Mesothelial cell of epicardium (in vitro differentiated cells): Measurements from ENCODE around the gene NFKB1. TPM values are rescaled to one million over a fixed set of nuclear protein-coding genes. Genes with fewer than 3 reads are reported as not detected.

Experiments
- DNase-seq, 2 experiments: peaks; one replicate each; pipeline ENCODE4 v3.0.0; 2021; ENCODE audit warnings: low spot score in 2 of 2; ENCODE audit not compliant: unreplicated experiment in 2 of 2
- H3K27ac Mint-ChIP-seq: 2 replicates; pipeline ENCODE4 v1.8.0; 2021; ENCODE audit warnings: mixed read lengths
- H3K27me3 Mint-ChIP-seq: 2 replicates; pipeline ENCODE4 v1.8.0; 2021; ENCODE audit warnings: low read depth, mixed read lengths
- H3K36me3 Mint-ChIP-seq: 2 replicates; pipeline ENCODE4 v1.8.0; 2021; ENCODE audit warnings: mixed read lengths
- H3K4me1 Mint-ChIP-seq: 2 replicates; pipeline ENCODE4 v1.8.0; 2021; ENCODE audit warnings: mixed read lengths
- H3K4me3 Mint-ChIP-seq: 2 replicates; pipeline ENCODE4 v1.8.0; 2021; ENCODE audit warnings: mild to moderate bottlenecking, moderate library complexity, mixed read lengths
- H3K9me3 Mint-ChIP-seq: 2 replicates; pipeline ENCODE4 v1.8.0; 2021; ENCODE audit warnings: mixed read lengths
- CTCF ChIP-seq: fragments of 200-600 bp; sonication (generic); IDR thresholded peaks from one replicate; pipeline ENCODE4 v1.5.0; 2021; ENCODE audit warnings: antibody characterized with exemption; ENCODE audit not compliant: unreplicated experiment
- total RNA-seq: library from RNA; stranded (reverse); gene quantifications from 3 replicates; pipeline ENCODE4 v1.2.1, GENCODE V29; 2021

NFKB1 gene
- total RNA-seq, 1 donor from 2014 or later: 30.9 TPM

DNA sequence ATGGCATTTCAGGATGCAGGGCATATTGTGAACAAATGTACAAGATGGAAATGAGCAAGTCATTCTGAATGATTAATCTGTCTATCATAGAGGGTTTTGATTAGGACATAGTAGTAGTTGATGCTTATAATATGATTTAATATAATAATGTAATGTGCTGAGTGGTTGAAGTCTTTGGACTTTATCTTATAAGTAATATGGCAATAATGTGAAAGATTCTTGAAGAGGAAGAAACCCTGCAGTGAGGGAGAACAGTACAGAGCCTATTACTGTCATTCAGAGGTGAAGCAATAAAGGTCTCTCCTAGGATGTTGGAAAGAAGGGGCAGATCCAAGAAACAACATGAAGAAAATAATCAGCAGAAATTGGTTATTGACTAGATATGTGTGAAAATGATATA is 16.6 kb downstream of the NFKB1 start:
- Mint-ChIP-seq H3K9me3 (peaks cover 26% of the 10 kb centered on the region), H3K27me3 (no peaks in the 10 kb centered on the region), H3K27ac (no peak overlapping the region), H3K4me3 (no peak overlapping the region), H3K36me3 (peaks cover 26% of the 10 kb centered on the region), H3K4me1 (peaks cover 1% of the 10 kb centered on the region)
- no peak for DNase-seq
- no peak for TF ChIP-seq CTCF

DNA sequence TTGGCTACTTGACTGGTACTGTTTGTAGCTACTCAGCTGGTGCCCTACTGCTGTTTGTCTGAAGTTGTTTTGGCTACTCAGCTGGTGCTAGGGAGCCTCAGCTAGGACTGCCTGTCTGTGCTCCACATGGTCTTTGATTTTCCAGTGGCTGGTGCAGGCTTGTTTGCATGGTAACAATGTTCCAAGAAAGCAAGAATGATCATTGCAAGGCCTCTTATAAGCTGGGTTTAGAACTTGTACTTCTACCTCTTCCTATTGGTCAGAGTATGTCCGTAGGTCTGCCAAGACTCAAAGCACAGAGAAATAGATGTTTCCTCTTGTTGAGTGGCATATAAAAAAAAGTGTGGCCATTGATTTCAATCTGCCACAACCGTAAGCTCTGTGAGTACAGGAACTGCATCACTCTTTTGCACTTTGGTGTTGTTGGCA is 17.6 kb downstream of the NFKB1 start:
- Mint-ChIP-seq H3K4me1 (peaks cover 6% of the 10 kb centered on the region), H3K36me3 (peaks cover 24% of the 10 kb centered on the region), H3K27ac (no peak overlapping the region), H3K9me3 (peaks cover 26% of the 10 kb centered on the region), H3K4me3 (no peak overlapping the region), H3K27me3 (no peaks in the 10 kb centered on the region)
- DNase-seq: no peak
- TF ChIP-seq CTCF: no peak

DNA sequence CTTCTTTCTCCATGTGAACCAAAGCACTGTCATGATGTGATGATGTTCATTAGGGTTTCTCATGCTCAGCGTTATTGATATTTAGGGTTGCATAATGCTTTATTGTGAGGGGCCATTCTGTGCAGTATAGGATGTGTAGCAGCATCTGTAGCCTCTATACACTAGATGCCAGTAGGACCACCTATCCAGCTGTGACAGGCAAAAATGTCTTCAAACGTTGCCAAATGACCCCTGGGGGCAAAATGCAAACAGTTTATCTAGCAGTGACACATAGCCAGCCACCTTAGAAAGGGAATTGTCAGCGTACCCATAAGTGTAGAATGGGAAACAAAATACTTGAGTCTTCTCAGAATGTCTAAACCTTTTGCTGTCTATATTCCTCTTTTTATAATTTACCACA is 18.8 kb downstream of the NFKB1 start:
- no peak overlapping the region for H3K27ac Mint-ChIP-seq
- DNase-seq: no peak
- H3K9me3 Mint-ChIP-seq: peaks cover 20% of the 10 kb centered on the region
- peaks cover 6% of the 10 kb centered on the region for H3K4me1 Mint-ChIP-seq
- H3K27me3 Mint-ChIP-seq: no peaks in the 10 kb centered on the region
- no peak overlapping the region for H3K4me3 Mint-ChIP-seq
- TF ChIP-seq CTCF: no peak
- peaks cover 18% of the 10 kb centered on the region for H3K36me3 Mint-ChIP-seq

- Mint-ChIP-seq H3K36me3 (peaks cover 7% of the 10 kb centered on the region), H3K27me3 (no peaks in the 10 kb centered on the region), H3K9me3 (peaks cover 6% of the 10 kb centered on the region), H3K4me3 (no peak overlapping the region), H3K27ac (no peak overlapping the region), H3K4me1 (peaks cover 6% of the 10 kb centered on the region)
- no peak for TF ChIP-seq CTCF
- no peak for DNase-seq
Measured at GRCh38 chr4:102521570-102521969, 20.4 kb downstream of the NFKB1 start.

GRCh38 chr4:102522031-102522440 is 20.9 kb downstream of the NFKB1 start:
- no peak overlapping the region for H3K27ac Mint-ChIP-seq
- no peak for DNase-seq
- peaks cover 6% of the 10 kb centered on the region for H3K4me1 Mint-ChIP-seq
- no peak overlapping the region for H3K4me3 Mint-ChIP-seq
- H3K36me3 Mint-ChIP-seq: peaks cover 3% of the 10 kb centered on the region
- H3K27me3 Mint-ChIP-seq: no peaks in the 10 kb centered on the region
- no peak for TF ChIP-seq CTCF
- peaks cover 2% of the 10 kb centered on the region for H3K9me3 Mint-ChIP-seq

GRCh38 chr4:102524691-102525090 is 23.5 kb downstream of the NFKB1 start:
- Mint-ChIP-seq H3K36me3 (peaks cover 2% of the 10 kb centered on the region), H3K27ac (no peak overlapping the region), H3K27me3 (no peaks in the 10 kb centered on the region), H3K4me3 (no peak overlapping the region), H3K9me3 (no peaks in the 10 kb centered on the region), H3K4me1 (peaks cover 17% of the 10 kb centered on the region)
- DNase-seq: no peak
- no peak for TF ChIP-seq CTCF
